ENCODE data around the gene LTN1.

GRCh38 chr21:28882345-28882744, 110.3 kb downstream of the LTN1 start:
- no peak for TF ChIP-seq CTCF (conservative IDR thresholded peaks at IDR 0.05)
- TF ChIP-seq EZH2 (IDR thresholded peaks at IDR 0.05; ENCODE audit: low read depth) = no peak

All from PC-9 (cell line).